ENCODE data around the gene UGP2. TPM values are rescaled to one million over a fixed set of nuclear protein-coding genes. Genes with fewer than 3 reads are reported as not detected.

UGP2 gene
- total RNA-seq, 1 donor from 2014 or later: 76.6 TPM

DNA sequence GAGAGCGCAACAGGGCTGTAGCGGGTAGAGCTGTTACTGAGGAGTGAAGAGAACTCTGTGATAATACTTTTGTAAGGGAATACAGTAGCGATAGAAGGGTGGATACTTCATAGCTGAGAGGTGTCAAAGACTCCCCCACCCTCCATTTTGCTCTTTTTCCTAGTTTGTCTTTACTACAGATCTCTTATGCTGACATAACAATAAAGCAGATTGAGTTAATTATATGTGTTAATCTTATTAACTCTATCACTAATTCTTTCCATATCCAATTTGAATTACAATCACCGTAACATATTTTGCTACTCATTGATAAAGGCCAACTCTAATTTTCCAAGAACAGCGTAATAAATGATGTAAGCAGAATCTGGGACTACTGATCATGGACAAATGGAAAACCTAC, 57.1 kb downstream of the UGP2 start:
- no peak for DNase-seq (ENCODE audit: low spot score, unreplicated experiment)
- Mint-ChIP-seq H3K27me3 (no peaks in the 10 kb centered on the region), H3K36me3 (ENCODE audit: insufficient read depth) (peaks cover 39% of the 10 kb centered on the region), H3K9me3 (ENCODE audit: low read depth) (peaks cover 15% of the 10 kb centered on the region), H3K4me3 (ENCODE audit: low read depth) (no peak overlapping the region), H3K4me1 (ENCODE audit: low read depth) (no peaks in the 10 kb centered on the region), H3K27ac (no peak overlapping the region)
- TF ChIP-seq, protein P1, sequence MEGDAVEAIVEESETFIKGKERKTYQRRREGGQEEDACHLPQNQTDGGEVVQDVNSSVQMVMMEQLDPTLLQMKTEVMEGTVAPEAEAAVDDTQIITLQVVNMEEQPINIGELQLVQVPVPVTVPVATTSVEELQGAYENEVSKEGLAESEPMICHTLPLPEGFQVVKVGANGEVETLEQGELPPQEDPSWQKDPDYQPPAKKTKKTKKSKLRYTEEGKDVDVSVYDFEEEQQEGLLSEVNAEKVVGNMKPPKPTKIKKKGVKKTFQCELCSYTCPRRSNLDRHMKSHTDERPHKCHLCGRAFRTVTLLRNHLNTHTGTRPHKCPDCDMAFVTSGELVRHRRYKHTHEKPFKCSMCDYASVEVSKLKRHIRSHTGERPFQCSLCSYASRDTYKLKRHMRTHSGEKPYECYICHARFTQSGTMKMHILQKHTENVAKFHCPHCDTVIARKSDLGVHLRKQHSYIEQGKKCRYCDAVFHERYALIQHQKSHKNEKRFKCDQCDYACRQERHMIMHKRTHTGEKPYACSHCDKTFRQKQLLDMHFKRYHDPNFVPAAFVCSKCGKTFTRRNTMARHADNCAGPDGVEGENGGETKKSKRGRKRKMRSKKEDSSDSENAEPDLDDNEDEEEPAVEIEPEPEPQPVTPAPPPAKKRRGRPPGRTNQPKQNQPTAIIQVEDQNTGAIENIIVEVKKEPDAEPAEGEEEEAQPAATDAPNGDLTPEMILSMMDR (IDR thresholded peaks at IDR 0.05; ENCODE audit: unreplicated experiment): no peak

DNA sequence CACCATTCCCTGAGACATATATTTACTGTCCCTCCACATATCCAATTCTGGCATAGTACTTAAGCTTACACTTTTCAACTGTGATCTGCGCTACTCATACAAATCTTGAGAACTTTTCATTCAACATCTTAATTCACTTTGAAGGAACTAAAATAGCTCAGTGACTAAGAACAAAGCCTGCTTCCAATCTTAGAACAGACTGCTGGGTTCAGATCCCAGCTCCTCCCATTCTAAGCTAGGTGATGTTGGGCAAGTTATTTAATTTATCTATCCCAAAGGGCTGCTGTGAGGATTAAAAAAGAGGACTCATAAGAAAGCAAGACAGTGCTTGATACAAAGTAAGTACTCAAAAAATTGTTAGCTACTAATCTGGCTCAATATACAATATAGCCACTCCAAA, 57.9 kb downstream of the UGP2 start:
- no peaks in the 10 kb centered on the region for H3K27me3 Mint-ChIP-seq
- no peak overlapping the region for H3K4me3 Mint-ChIP-seq (ENCODE audit: low read depth)
- no peak for DNase-seq (ENCODE audit: low spot score, unreplicated experiment)
- H3K27ac Mint-ChIP-seq: no peak overlapping the region
- H3K9me3 Mint-ChIP-seq (ENCODE audit: low read depth): peaks cover 18% of the 10 kb centered on the region
- TF ChIP-seq, protein P1 (IDR thresholded peaks at IDR 0.05; ENCODE audit: unreplicated experiment): no peak
- peaks cover 40% of the 10 kb centered on the region for H3K36me3 Mint-ChIP-seq (ENCODE audit: insufficient read depth)
- H3K4me1 Mint-ChIP-seq (ENCODE audit: low read depth): no peaks in the 10 kb centered on the region

DNA sequence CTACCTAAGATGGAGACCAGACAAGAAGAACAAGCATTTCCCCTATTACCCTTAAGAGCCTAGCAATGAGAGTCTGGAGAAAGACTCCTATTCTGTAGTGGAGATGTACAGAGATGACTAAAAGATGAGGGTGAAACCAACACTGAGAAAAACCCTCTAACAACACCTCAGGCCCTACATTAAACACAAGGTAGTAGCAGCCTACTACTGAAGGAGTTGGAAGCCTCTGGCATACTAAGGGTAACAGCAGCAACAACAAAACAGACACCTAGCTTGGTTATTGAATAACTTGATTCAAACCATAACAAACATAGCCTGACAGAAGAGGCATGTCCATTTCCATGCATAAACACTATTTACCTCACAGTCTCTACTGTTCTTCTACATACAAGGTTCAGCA, 60.5 kb downstream of the UGP2 start:
- Mint-ChIP-seq H3K27me3 (no peaks in the 10 kb centered on the region), H3K4me1 (ENCODE audit: low read depth) (no peaks in the 10 kb centered on the region), H3K9me3 (ENCODE audit: low read depth) (peaks cover 26% of the 10 kb centered on the region), H3K4me3 (ENCODE audit: low read depth) (no peak overlapping the region), H3K27ac (no peak overlapping the region), H3K36me3 (ENCODE audit: insufficient read depth) (peaks cover 58% of the 10 kb centered on the region)
- TF ChIP-seq, protein P1 (IDR thresholded peaks at IDR 0.05; ENCODE audit: unreplicated experiment): no peak
- DNase-seq (ENCODE audit: low spot score, unreplicated experiment): no peak

DNA sequence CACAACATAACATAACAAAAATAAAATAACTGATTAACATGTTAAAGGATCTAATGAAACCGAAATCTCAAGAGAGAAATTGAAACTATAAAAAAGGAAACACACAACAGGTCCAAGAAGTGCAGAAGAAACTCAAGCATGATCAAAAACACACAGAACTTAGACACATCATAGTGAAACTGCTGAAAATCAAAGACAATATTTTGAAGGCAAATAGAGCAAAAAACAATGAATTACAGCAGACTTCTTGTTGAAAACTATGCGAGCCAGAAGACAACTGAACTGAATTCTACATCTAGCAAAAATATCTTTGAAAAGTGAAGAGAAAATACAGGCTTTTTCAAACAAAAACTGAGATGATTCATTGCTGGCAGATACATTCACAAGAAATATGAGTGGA, 61.3 kb downstream of the UGP2 start:
- Mint-ChIP-seq H3K4me3 (ENCODE audit: low read depth) (no peak overlapping the region), H3K27me3 (no peaks in the 10 kb centered on the region), H3K36me3 (ENCODE audit: insufficient read depth) (peaks cover 61% of the 10 kb centered on the region), H3K27ac (no peak overlapping the region), H3K4me1 (ENCODE audit: low read depth) (no peaks in the 10 kb centered on the region), H3K9me3 (ENCODE audit: low read depth) (peaks cover 30% of the 10 kb centered on the region)
- TF ChIP-seq, protein P1 (IDR thresholded peaks at IDR 0.05; ENCODE audit: unreplicated experiment): no peak
- DNase-seq (ENCODE audit: low spot score, unreplicated experiment): no peak

DNA sequence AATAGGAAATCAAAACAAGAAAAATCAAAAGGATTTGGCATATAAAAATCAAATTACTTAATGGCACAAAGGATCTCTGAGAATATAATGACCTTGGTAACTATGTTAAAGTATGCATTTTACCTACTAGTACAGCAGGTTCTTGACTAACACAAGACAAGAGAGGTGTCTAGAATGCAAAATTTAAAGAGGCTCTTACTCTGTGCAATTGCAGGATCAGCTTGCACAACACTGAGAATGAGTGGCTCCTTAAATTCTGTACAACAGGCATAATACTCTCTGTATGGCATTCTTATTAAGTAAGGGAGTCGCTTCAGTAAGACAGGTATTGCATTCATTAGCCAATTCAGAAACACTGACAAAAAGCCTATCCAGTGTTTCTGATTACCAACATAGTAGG, 72.6 kb downstream of the UGP2 start:
- TF ChIP-seq, protein P1 (IDR thresholded peaks at IDR 0.05; ENCODE audit: unreplicated experiment): no peak
- no peaks in the 10 kb centered on the region for H3K9me3 Mint-ChIP-seq (ENCODE audit: low read depth)

More for the DNA sequence above, 72.6 kb downstream of the UGP2 start:
- H3K36me3 Mint-ChIP-seq (ENCODE audit: insufficient read depth): peaks cover 24% of the 10 kb centered on the region
- DNase-seq (ENCODE audit: low spot score, unreplicated experiment): no peak
- no peak overlapping the region for H3K27ac Mint-ChIP-seq
- no peak overlapping the region for H3K4me3 Mint-ChIP-seq (ENCODE audit: low read depth)
- no peaks in the 10 kb centered on the region for H3K27me3 Mint-ChIP-seq
- peaks cover 3% of the 10 kb centered on the region for H3K4me1 Mint-ChIP-seq (ENCODE audit: low read depth)
